Central memory CD8-positive, alpha-beta T cell (primary cell): Measurements from ENCODE around the gene PRKD1.
"Not testable (repeated sequence)": the region's sequence is repeated elsewhere in the genome, so short reads cannot be mapped to it uniquely, and the experiment has no call there.

Source experiments
- ATAC-seq: fragments of 150-1000 bp; cut with Tn5 transposase; replicated peaks from 2 replicates; pipeline ENCODE4 v1.10.0; 2022; ENCODE audit warnings: mild to moderate bottlenecking, moderate FRiP score, moderate number of reproducible peaks; ENCODE audit not compliant: poor library complexity, severe bottlenecking; ENCODE audit errors: extremely low read depth
- DNase-seq, 2 donors: peaks; one replicate each; pipeline ENCODE4 v3.0.0; 2021; ENCODE audit warnings: low spot score in 2 of 2
- H3K27ac Mint-ChIP-seq: one replicate; pipeline ENCODE4 v1.8.0; 2022; ENCODE audit warnings: low read depth, mild to moderate bottlenecking, moderate library complexity, mixed read lengths
- H3K27me3 Mint-ChIP-seq: one replicate; pipeline ENCODE4 v1.8.0; 2022; ENCODE audit warnings: mixed read lengths
- H3K36me3 Mint-ChIP-seq: one replicate; pipeline ENCODE4 v1.8.0; 2022; ENCODE audit warnings: mild to moderate bottlenecking, moderate library complexity, mixed read lengths; ENCODE audit not compliant: insufficient read depth
- H3K4me1 Mint-ChIP-seq: one replicate; pipeline ENCODE4 v1.8.0; 2022; ENCODE audit warnings: mixed read lengths
- H3K4me3 Mint-ChIP-seq: one replicate; pipeline ENCODE4 v1.8.0; 2022; ENCODE audit warnings: mild to moderate bottlenecking, moderate library complexity, mixed read lengths
- H3K9me3 Mint-ChIP-seq: one replicate; pipeline ENCODE4 v1.8.0; 2022; ENCODE audit warnings: mixed read lengths

PRKD1 gene

DNA sequence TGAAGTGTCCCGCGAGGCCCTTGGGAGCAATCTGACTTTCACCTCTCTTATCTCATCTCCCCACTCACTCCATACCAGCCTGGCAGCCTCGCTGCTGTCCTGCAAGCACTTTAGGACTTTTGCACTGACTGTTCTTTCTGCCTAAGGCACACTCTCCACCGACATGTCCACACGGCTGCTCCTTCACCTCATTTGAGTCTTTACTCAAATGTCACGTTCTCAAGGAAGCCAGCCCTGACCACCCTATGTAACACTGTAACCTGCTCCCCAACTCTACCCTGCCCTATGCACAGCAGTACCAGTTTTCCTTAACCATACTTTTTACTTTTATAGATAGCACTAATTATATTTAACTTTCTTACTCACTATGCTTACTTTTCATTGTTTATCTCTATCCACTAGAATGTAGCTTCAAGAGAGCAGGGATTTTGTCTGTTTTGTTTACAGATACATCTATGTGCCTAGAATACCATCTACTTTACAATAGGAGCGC is 32.0 kb downstream of the PRKD1 start:
- ATAC-seq (no peak), DNase-seq (no peak)
- no peak overlapping the region for H3K4me3 Mint-ChIP-seq
- no peaks in the 10 kb centered on the region for H3K27me3 Mint-ChIP-seq
- no peak overlapping the region for H3K27ac Mint-ChIP-seq
- no peaks in the 10 kb centered on the region for H3K4me1 Mint-ChIP-seq
- peaks cover 18% of the 10 kb centered on the region for H3K9me3 Mint-ChIP-seq
- H3K36me3 Mint-ChIP-seq, result no peaks in the 10 kb centered on the region

DNA sequence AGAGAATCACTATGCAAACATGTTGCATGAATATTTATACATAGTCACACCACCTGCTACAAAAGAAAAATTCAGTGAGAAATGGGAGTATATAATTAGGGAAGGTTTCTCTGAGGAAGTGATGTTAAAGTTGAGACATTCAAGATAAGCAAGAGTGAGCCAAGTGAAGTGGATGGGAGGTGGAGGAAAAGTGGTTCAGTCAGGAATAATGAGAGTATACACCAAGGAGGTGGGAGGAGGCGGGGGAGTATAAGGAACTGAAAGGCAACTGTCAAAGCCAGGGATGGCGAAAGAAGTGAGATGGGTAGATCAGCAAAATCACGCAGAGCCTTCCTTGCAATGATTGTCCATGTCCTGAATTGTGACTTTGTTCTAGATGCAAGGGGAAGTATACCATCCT is 33.7 kb downstream of the PRKD1 start:
- Mint-ChIP-seq H3K27ac (no peak overlapping the region), H3K9me3 (peaks cover 18% of the 10 kb centered on the region)
- no peak for ATAC-seq

DNA sequence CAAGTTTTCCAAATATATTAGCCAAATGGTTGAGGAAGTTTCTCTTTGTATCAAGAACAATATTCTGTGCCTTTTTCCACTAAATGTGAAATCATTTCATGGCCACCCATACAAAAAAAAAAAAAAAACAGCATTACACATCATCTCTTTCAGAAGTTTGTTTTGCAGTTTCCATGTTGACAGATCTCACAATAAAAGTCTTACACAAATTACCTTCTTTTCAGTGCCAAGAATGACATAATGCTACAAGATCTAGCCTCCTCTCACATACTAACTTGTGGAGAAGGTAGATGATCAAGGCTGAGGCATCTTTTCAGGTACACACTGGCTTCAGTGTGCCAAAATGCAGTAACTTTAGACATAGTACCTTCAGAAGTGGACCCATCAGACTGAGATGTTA is 35.3 kb downstream of the PRKD1 start:
- H3K27ac Mint-ChIP-seq, result no peak overlapping the region
- no peaks in the 10 kb centered on the region for H3K36me3 Mint-ChIP-seq
- no peak overlapping the region for H3K4me3 Mint-ChIP-seq
- ATAC-seq (no peak), DNase-seq (no peak)
- no peaks in the 10 kb centered on the region for H3K27me3 Mint-ChIP-seq
- no peaks in the 10 kb centered on the region for H3K4me1 Mint-ChIP-seq
- H3K9me3 Mint-ChIP-seq, result peaks cover 18% of the 10 kb centered on the region

More for the DNA sequence above, 33.7 kb downstream of the PRKD1 start:
- no peaks in the 10 kb centered on the region for H3K27me3 Mint-ChIP-seq
- H3K4me1 Mint-ChIP-seq, result no peaks in the 10 kb centered on the region
- no peaks in the 10 kb centered on the region for H3K36me3 Mint-ChIP-seq
- no peak overlapping the region for H3K4me3 Mint-ChIP-seq
- DNase-seq, result no peak

DNA sequence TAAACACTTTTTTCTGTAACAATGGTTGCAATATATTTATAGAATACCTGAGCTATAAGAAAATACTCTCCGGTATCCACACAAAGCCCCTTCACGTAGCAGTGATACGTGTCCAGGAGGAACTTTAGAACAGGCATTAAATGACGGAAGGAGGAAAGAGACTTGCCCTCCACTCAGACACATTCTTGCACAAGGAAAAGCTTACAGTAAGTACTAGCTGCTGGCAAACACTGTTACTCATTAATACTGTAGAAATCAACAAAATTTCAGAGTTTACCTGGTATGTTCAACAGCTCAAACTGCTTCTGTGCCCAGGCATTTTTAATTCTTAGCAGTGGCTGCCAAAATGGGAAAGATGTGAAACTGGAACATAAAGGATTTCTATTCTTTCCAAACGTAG is 41.7 kb downstream of the PRKD1 start:
- Mint-ChIP-seq H3K4me1 (no peaks in the 10 kb centered on the region), H3K27me3 (no peaks in the 10 kb centered on the region), H3K36me3 (no peaks in the 10 kb centered on the region), H3K27ac (no peak overlapping the region), H3K4me3 (no peak overlapping the region), H3K9me3 (peaks cover 8% of the 10 kb centered on the region)
- ATAC-seq (no peak), DNase-seq (no peak)

DNA sequence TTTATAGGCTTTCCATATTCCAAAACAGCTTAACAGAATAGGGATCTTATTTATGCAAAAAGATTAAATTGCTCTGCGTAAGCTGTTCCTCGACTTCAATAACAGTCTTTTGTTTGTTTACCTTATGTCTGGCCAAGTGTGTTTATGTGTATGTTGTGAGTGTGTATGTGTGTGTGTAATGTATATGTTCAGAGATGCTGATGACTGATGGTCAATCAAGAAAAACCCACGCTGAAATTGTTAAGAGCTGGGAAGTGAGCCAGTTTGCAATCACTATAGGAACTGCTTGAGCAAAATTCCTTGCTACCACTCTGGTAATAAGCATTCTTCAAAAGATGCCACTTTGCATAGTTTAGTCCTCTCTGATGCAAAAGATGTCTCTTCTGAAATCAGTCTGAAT is 59.6 kb downstream of the PRKD1 start:
- DNase-seq, result no peak
- H3K36me3 Mint-ChIP-seq, result no peaks in the 10 kb centered on the region
- no peak for ATAC-seq
- H3K4me3 Mint-ChIP-seq, result no peak overlapping the region
- H3K27ac Mint-ChIP-seq, result no peak overlapping the region
- H3K9me3 Mint-ChIP-seq, result no peaks in the 10 kb centered on the region
- H3K27me3 Mint-ChIP-seq, result no peaks in the 10 kb centered on the region
- H3K4me1 Mint-ChIP-seq, result no peaks in the 10 kb centered on the region

DNA sequence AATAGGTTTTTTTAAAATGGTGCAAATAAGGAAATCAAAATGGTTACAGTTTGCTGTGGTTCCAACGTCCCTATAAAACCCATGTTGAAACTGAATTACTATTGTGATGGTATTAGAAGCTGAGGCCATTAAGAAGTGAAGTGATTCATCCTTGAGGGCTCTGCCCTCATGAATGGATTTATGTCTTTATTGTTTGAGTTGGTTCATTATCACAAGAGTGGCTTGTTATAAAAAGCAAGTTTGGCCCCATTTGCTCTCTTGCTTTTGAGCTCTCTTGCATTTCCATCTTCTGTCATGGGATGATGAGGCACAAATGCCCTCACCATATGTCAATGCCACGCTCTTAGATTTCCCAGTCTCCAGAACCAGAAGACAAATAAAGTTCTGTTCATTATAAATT is 62.3 kb downstream of the PRKD1 start:
- DNase-seq, result no peak
- Mint-ChIP-seq H3K36me3 (no peaks in the 10 kb centered on the region), H3K9me3 (no peaks in the 10 kb centered on the region), H3K27me3 (no peaks in the 10 kb centered on the region), H3K4me1 (no peaks in the 10 kb centered on the region), H3K27ac (no peak overlapping the region), H3K4me3 (no peak overlapping the region)
- ATAC-seq, result no peak

DNA sequence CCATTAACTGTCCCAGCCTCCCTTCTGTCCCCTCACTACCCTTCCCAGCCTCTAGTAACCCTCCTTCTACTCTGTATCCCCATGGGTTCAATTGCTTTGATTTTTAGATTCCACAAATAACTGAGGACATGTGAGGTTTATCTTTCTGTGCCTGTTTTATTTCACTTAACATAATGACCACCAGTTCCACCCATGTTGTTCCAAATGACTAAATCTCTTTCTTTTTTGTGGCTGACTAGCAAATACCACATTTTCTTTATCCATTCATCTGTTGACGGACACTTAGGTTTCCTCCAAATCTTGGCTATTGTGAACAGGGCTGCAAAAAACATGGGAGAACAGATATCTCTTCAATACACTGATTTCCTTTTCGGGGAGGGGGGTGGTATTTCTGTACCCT is 65.7 kb downstream of the PRKD1 start:
- no peak overlapping the region for H3K27ac Mint-ChIP-seq
- peaks cover 10% of the 10 kb centered on the region for H3K9me3 Mint-ChIP-seq
- no peaks in the 10 kb centered on the region for H3K36me3 Mint-ChIP-seq
- no peak for ATAC-seq
- no peaks in the 10 kb centered on the region for H3K4me1 Mint-ChIP-seq
- no peaks in the 10 kb centered on the region for H3K27me3 Mint-ChIP-seq
- DNase-seq, result no peak
- H3K4me3 Mint-ChIP-seq, result no peak overlapping the region

DNA sequence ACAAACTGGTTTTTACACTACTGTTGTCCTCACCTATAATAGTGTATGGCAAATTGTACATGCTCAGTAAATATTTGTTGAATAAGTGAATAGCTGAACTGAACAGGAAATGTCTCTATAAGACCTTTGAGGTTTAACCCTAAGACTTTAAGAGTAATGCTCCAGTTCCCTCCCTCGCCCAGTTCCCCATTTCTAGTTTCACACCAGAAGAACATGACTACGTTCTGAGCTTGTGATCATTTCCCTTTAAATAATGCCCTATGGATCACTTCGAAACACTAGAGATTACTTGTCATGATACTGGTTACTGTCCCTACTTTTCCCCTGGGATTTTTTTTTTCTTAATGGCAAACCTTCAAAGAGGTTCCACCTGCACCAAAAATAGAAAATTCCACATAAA is 69.3 kb downstream of the PRKD1 start:
- no peak overlapping the region for H3K4me3 Mint-ChIP-seq
- no peak overlapping the region for H3K27ac Mint-ChIP-seq
- ATAC-seq (no peak), DNase-seq (no peak)
- peaks cover 26% of the 10 kb centered on the region for H3K9me3 Mint-ChIP-seq
- H3K4me1 Mint-ChIP-seq, result no peaks in the 10 kb centered on the region
- no peaks in the 10 kb centered on the region for H3K27me3 Mint-ChIP-seq
- no peaks in the 10 kb centered on the region for H3K36me3 Mint-ChIP-seq

DNA sequence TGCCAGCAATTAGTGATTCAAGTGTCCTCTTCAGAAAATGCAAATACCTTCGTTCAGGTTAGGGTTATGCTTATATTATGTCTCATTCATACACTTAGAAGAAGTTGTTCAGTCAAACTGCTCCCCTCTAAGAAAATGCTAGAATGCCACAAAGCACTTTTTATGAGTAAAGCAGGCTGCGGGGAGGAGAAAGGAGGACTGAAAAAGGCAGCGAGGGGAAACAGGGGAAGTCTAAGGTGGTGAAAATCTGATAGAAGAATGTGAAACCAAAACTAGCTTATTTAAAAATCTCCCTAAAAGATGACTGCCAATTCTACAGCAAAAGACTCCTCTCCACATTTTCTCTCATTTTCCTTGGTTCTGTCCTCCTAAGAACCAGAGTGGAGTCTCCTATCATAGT is 70.1 kb downstream of the PRKD1 start:
- H3K4me1 Mint-ChIP-seq, result no peaks in the 10 kb centered on the region
- peaks cover 31% of the 10 kb centered on the region for H3K9me3 Mint-ChIP-seq
- H3K27me3 Mint-ChIP-seq, result no peaks in the 10 kb centered on the region
- H3K4me3 Mint-ChIP-seq, result no peak overlapping the region
- DNase-seq (no peak), ATAC-seq (no peak)
- H3K27ac Mint-ChIP-seq, result no peak overlapping the region
- H3K36me3 Mint-ChIP-seq, result no peaks in the 10 kb centered on the region

DNA sequence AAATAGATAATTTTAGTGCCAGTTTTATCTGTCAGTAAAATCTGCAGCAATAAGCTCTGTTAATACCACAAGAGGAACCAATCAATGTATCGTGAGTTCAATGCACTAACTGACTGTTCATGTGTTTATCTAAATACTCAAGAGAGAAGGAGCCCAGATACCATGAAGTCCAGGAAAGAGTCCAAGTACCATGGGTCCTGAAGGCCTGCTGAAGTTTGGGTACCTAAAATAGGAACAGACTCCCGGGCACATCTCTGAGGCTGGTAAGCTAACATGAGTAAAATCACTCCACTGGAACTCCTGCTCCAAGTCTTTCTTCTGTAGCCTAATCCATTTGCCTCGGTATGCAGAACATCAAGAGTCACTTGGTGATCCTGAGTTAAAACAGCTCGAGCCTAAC is 71.1 kb downstream of the PRKD1 start:
- Mint-ChIP-seq H3K36me3 (no peaks in the 10 kb centered on the region), H3K27ac (no peak overlapping the region), H3K27me3 (no peaks in the 10 kb centered on the region), H3K4me3 (no peak overlapping the region), H3K9me3 (peaks cover 41% of the 10 kb centered on the region), H3K4me1 (no peaks in the 10 kb centered on the region)
- ATAC-seq (no peak), DNase-seq (no peak)

DNA sequence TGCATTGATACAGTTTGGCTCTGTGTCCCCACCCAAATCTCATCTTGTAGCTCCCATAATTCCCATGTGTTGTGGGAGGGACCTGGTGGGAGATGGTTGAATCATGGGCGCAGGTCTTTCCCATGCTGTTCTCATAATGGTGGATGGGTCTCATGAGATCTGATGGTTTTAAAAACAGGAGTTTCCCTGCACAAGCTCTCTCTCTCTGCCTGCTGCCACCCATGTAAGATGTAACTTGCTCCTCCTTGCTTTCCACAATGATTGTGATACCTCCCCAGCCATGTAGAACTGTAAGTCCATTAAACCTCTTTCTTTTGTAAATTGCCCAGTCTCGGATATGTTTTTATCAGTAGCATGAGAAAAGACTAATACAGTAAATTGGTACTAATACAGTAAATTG is 74.0 kb downstream of the PRKD1 start:
- not testable (repeated sequence) for ATAC-seq, H3K27me3 Mint-ChIP-seq, H3K4me3 Mint-ChIP-seq, DNase-seq, H3K4me1 Mint-ChIP-seq, H3K36me3 Mint-ChIP-seq, H3K27ac Mint-ChIP-seq
- H3K9me3 Mint-ChIP-seq, result peaks cover 47% of the 10 kb centered on the region

DNA sequence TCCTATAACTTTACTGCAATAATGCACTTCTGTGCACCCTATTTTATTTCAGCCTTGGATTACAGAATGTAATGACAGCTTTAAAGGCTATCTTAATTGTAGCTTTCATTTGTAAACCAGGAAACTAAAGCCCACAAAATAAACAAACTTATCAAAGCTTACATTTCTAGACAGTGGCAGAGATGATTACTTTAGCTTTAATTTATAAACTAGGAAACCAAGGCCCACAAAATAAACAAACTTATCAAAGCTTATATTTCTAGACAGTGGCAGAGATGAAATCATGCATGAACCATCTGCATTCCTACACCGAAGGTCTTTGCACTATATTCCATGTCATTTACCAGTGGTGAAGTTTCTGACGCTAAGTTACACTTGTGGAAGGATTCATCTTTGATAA is 74.4 kb downstream of the PRKD1 start:
- H3K36me3 Mint-ChIP-seq, result peaks cover 2% of the 10 kb centered on the region
- no peak for DNase-seq
- no peak overlapping the region for H3K27ac Mint-ChIP-seq
- no peaks in the 10 kb centered on the region for H3K27me3 Mint-ChIP-seq
- H3K9me3 Mint-ChIP-seq, result peaks cover 46% of the 10 kb centered on the region
- H3K4me1 Mint-ChIP-seq, result no peaks in the 10 kb centered on the region
- no peak for ATAC-seq
- H3K4me3 Mint-ChIP-seq, result no peak overlapping the region

DNA sequence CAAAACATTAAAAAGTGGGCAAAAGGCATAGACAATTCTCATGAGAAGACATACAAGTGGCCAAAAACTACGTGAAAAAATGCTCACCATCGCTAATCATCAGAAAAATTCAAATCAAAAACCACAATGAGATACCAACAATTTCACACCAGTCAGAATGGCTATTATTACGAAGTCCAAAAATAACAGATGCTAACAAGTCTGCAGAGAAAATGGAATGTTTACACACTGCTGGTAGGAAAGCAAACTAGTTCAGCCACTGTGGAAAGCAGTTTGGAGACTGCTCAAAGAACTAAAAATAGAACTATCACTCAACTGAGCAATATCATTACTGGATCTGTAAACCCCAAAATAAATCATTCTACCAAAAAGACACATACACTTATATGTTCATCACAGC is 76.2 kb downstream of the PRKD1 start:
- no peaks in the 10 kb centered on the region for H3K27me3 Mint-ChIP-seq
- H3K27ac Mint-ChIP-seq, result no peak overlapping the region
- H3K36me3 Mint-ChIP-seq, result peaks cover 2% of the 10 kb centered on the region
- peaks cover 42% of the 10 kb centered on the region for H3K9me3 Mint-ChIP-seq
- DNase-seq (no peak), ATAC-seq (no peak)
- H3K4me1 Mint-ChIP-seq, result no peaks in the 10 kb centered on the region
- H3K4me3 Mint-ChIP-seq, result no peak overlapping the region

DNA sequence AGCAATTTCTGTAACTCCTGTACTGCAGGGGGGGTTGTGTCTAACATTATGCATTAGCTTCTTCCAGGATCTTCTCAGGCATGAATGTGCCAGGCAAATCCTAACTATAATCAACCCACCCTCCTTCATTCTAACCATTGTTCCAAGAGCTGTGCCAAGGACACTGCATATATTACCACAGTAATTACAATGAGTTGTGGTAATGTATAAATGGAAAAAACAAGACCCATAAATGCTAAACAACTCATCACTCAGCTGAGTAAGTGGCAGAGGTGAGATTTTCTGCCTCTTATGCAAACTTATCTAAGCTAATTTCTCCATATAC is 80.6 kb downstream of the PRKD1 start:
- Mint-ChIP-seq H3K4me1 (no peaks in the 10 kb centered on the region), H3K27ac (no peak overlapping the region), H3K27me3 (no peaks in the 10 kb centered on the region), H3K9me3 (peaks cover 29% of the 10 kb centered on the region), H3K4me3 (no peak overlapping the region), H3K36me3 (peaks cover 2% of the 10 kb centered on the region)
- ATAC-seq (no peak), DNase-seq (no peak)
